Heart right ventricle (tissue), 16 donors: Measurements from ENCODE around the gene ZNF462. TPM values are rescaled to one million over a fixed set of nuclear protein-coding genes. Genes with fewer than 3 reads are reported as not detected.

Experiments used
- ATAC-seq, 8 donors: fragments of 200-7000 bp; cut with Tn5 transposase; one replicate each; pipeline ENCODE4 v1.9.1; 2020; ENCODE audit warnings: mild to moderate bottlenecking in 8 of 8, moderate library complexity in 8 of 8, moderate number of reproducible peaks in 1 of 8
- DNase-seq, 2 donors: peaks; one replicate each; pipeline ENCODE4 v3.0.0-alpha.2; 2020
- H3K27ac ChIP-seq, 10 donors: fragments of 200-600 bp; sonication (generic) in 2 of 10; one replicate each; pipeline versions ENCODE4 v1.5.0 to v1.8.0; 2020 to 2022; ENCODE audit warnings: mild to moderate bottlenecking in 3 of 10
- H3K27me3 ChIP-seq, 7 donors: fragments of 200-600 bp; one replicate each; pipeline ENCODE4 v1.8.0; 2021 to 2022; ENCODE audit warnings: mild to moderate bottlenecking in 2 of 7
- H3K36me3 ChIP-seq, 9 donors: fragments of 200-600 bp; sonication (generic) in 1 of 9; one replicate each; pipeline versions ENCODE4 v1.5.0 to v1.8.0; 2020 to 2022; ENCODE audit warnings: mild to moderate bottlenecking in 2 of 9
- H3K4me1 ChIP-seq, 9 donors: fragments of 200-600 bp; sonication (generic) in 1 of 9; one replicate each; pipeline versions ENCODE4 v1.5.0 to v1.8.0; 2020 to 2022; ENCODE audit warnings: mild to moderate bottlenecking in 4 of 9
- H3K4me3 ChIP-seq, 10 donors: fragments of 200-600 bp; sonication (generic) in 2 of 10; one replicate each; pipeline versions ENCODE4 v1.5.0 to v1.8.0; 2020 to 2022; ENCODE audit warnings: mild to moderate bottlenecking in 7 of 10, moderate library complexity in 2 of 10
- H3K9me3 ChIP-seq, 11 donors: fragments of 200-600 bp in 10 of 11; sonication (generic) in 2 of 11; one replicate each; pipeline versions ENCODE4 v1.5.0 to v1.8.0; 2013 to 2022; ENCODE audit warnings: mild to moderate bottlenecking in 2 of 11, control low read depth in 1 of 11, moderate library complexity in 1 of 11
- WGBS, 2 donors: extraction: QIAGEN DNeasy Blood & Tissue Kit; methylation state at CpG; one replicate each; pipeline ENCODE4 v1.1.7; 2013; ENCODE audit warnings: inconsistent platforms in 1 of 2; 5-methylcytosine and 5-hydroxymethylcytosine counted together
- intact Hi-C, 10 donors: fragments of 100-400 bp; cut with DNase I; formaldehyde crosslinking; loops; one replicate each; pipeline versions ENCODE4 v1.11.1 to v1.14.2; 2022
- polyA plus RNA-seq, 2 donors: library from polyadenylated mRNA; stranded (reverse); fragments of 200-250 nt; gene quantifications; one replicate each; pipeline ENCODE4 v1.2.3, GENCODE V29; 2013
- total RNA-seq, 10 donors: library from RNA; stranded (reverse); fragmentation: NEBNext Ultra II Directional in 3 of 10; extraction: Animal tissue kit (Norgen Biotek cat#: 25700) in 3 of 10; gene quantifications; one replicate each; pipeline versions ENCODE4 v1.2.1 to v1.2.4, GENCODE V29; 2021 to 2023
- TF ChIP-seq, protein P1 (sequence below), 9 donors: fragments of 200-600 bp; sonication (generic) in 2 of 9; IDR thresholded peaks; one replicate each; pipeline versions ENCODE4 v1.5.0 to v1.8.0; 2021 to 2022; ENCODE audit warnings: antibody characterized with exemption in 9 of 9, mild to moderate bottlenecking in 5 of 9, moderate library complexity in 1 of 9
- donor health status: Arrhythmogenic right ventricular cardiomyopathy.
- donor health status: ischemic (EF 13 %, LVEDD 7.1; RV severe dilation, severe dysfunction).
- donor health status: healthy with polysubstance abuse.
- donor health status: DM: no; HTN: yes; CAD: no.
- donor health status: DM: no; HTN: no; CAD: no.
- donor health status: ischemic (EF 25% LVEDD 6.9; RV normal size, moderate dysfunction).
- donor health status: ischemic (EF 25% LVEDD 5.7; RV mildly dilated, moderate dysfunction).
- donor health status: healthy.
- donor health status: DM: yes; HTN: yes; CAD: no.
- donor health status: Ischemic cardiomyopathy.
- donor health status: ischemic (EF 35%, LVEDD 5.7; RV mildly dilated, moderate dysfunction).
- donor health status: nonischemic (EF 11% LVEDD 7.7; RV severe dilation, severe dysfunction).
- donor health status: DM: yes; HTN: yes; CAD: no.
- donor health status: PGD.
- donor health status: ischemic (EF 29% LVEDD 5.4; RV normal size, mild dysfunction).
- donor health status: nonischemic (EF 23%, LVEDD 6.1; RV moderate dilation, normal function).

ZNF462 gene
- total and polyA plus RNA-seq, 12 donors, result 1.9 to 47.7 (median 33.1) TPM

DNA sequence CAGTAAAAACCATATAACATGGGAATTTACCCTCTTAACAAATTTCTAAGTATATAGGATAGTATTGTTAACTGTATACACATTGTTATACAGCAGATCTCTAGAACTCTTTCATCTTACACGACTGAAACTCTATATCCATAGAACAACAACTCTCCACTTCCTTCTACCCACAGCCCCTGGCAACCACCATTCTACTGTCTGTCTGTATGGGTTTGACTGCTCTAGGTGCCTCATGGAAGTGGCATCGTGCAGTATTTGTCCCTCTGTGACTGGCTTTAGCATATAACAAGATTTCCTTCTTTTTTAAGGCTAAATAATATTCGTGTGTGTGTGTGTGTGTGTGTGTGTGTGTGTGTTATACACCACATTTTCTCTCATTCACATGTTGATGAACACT, 100.7 kb downstream of the ZNF462 start:
- intact Hi-C loops, result loop anchor here in 6 of 10 donors (2.0 to 10.0 kb wide), 5 partner anchors 41 to 101 kb away; partner anchors contain the start of gene ZNF462 (in 5 of the 6)
- H3K9me3 ChIP-seq, result no peaks in the 10 kb centered on the region
- TF ChIP-seq, protein P1, sequence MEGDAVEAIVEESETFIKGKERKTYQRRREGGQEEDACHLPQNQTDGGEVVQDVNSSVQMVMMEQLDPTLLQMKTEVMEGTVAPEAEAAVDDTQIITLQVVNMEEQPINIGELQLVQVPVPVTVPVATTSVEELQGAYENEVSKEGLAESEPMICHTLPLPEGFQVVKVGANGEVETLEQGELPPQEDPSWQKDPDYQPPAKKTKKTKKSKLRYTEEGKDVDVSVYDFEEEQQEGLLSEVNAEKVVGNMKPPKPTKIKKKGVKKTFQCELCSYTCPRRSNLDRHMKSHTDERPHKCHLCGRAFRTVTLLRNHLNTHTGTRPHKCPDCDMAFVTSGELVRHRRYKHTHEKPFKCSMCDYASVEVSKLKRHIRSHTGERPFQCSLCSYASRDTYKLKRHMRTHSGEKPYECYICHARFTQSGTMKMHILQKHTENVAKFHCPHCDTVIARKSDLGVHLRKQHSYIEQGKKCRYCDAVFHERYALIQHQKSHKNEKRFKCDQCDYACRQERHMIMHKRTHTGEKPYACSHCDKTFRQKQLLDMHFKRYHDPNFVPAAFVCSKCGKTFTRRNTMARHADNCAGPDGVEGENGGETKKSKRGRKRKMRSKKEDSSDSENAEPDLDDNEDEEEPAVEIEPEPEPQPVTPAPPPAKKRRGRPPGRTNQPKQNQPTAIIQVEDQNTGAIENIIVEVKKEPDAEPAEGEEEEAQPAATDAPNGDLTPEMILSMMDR (IDR thresholded peaks at IDR 0.05), result no peak
- peaks cover 0 to 75% (median 35%) of the 10 kb centered on the region in 9 donors for H3K4me1 ChIP-seq
- 73 to 77% methylated on average over 3 of the region's 3 CpGs for WGBS, 2 donors
- peaks cover 0 to 16% (median 0%) of the 10 kb centered on the region in 9 donors for H3K36me3 ChIP-seq
- H3K27ac ChIP-seq, result peak overlapping the region in 8 of 10 donors; percentile 30 to 81 (median 66)
- DNase-seq (no peak), ATAC-seq (no peak)
- H3K27me3 ChIP-seq, result no peaks in the 10 kb centered on the region
- no peak overlapping the region for H3K4me3 ChIP-seq

DNA sequence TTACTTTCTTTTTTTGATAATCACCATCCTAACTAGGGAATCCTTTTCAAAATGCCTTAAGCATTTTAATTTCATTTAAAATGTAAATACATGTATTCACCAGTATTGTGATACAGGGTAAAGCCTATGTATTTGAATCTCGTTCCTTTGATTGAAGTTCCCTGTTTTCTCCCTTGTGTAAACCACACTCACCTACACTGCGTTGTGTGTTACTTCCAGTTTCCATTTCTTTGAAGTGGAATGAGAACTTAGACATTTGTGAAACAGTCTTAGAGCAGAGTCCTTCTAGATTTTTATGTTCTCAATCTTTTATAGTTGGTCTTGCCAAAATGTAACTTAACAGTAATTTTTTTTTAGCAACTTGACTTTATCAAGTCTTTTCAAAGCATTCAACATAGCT, 101.4 kb downstream of the ZNF462 start:
- WGBS, 2 donors, result 73 to 75% methylated on average over 2 of the region's 2 CpGs
- no peaks in the 10 kb centered on the region for H3K27me3 ChIP-seq
- no peak overlapping the region for H3K4me3 ChIP-seq
- DNase-seq, result no peak
- H3K4me1 ChIP-seq, result peaks cover 0 to 70% (median 40%) of the 10 kb centered on the region in 9 donors
- no peaks in the 10 kb centered on the region for H3K9me3 ChIP-seq
- peaks cover 0 to 11% (median 0%) of the 10 kb centered on the region in 9 donors for H3K36me3 ChIP-seq
- peak overlapping the region in 4 of 10 donors; percentile 63 to 81 (median 80) for H3K27ac ChIP-seq
- TF ChIP-seq, protein P1 (IDR thresholded peaks at IDR 0.05), result no peak
- intact Hi-C loops, result loop anchor here in 6 of 10 donors (5.0 to 10.0 kb wide), 4 partner anchors 42 to 102 kb away; partner anchors contain the start of gene ZNF462 (in 5 of the 6)
- no peak for ATAC-seq

DNA sequence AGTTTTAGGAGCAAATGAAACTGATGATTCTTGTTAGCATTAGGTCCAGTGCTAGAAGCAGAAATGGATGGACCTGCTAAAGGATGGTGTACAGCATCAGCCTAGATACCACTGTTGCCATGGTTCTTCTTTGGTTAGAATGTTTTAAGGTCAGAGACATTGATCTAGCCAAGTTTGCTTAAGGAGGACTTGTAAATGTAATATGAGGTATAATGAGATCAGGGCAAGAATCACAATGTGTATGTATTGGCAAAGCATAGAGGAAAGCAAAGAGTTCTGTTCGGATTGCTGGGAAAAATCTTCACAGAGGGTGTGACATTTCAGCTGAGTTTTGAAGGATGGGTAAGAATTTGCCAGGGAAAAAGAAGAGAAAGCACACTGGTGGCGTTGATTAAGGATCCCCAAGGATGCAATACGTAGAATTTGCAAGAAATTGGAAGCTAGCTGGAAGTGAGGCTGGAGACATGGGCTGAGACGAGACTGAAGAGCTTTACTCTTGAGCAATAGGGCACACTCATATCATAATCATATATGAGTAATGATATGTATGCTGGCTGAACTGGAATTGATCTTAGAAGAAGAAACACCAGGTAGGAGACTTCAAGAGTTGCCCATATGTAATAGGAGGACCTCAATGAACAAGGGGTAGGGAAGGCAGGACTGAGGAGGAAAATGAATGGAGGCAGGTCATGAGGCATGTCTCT, 102.0 kb downstream of the ZNF462 start:
- no peak overlapping the region for H3K4me3 ChIP-seq
- H3K9me3 ChIP-seq, result no peaks in the 10 kb centered on the region
- 92 to 93% methylated on average over 4 of the region's 4 CpGs for WGBS, 2 donors
- ATAC-seq (no peak), DNase-seq (no peak)
- H3K27me3 ChIP-seq, result no peaks in the 10 kb centered on the region
- peaks cover 0 to 70% (median 40%) of the 10 kb centered on the region in 9 donors for H3K4me1 ChIP-seq
- intact Hi-C loops, result loop anchor here in 6 of 10 donors (5.0 to 10.0 kb wide), 4 partner anchors 43 to 103 kb away; partner anchors contain the start of gene ZNF462 (in 5 of the 6)
- TF ChIP-seq, protein P1 (IDR thresholded peaks at IDR 0.05), result no peak
- H3K36me3 ChIP-seq, result peaks cover 0 to 4% (median 0%) of the 10 kb centered on the region in 9 donors
- H3K27ac ChIP-seq, result peak overlapping the region in 3 of 10 donors; percentile 79 to 81 (median 81)

DNA sequence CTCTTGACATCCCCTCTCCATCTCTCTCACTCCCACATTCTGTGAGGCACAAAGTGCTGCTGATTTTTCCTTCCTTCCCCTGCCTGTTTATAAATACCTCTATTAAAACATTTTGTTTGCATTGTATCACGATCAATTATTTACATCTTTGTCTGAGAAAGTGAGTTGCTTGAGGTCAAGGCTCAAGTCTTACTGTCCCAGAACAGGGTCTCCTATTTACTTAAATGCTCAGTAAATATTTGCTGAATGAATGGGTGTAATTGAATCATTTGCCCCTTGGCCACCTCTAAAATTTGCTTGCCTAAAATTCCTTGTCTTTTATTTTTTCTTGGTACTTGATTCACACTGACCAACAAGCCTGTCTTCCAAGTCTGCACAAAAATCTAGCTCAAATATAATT, 103.5 kb downstream of the ZNF462 start:
- H3K4me1 ChIP-seq, result peaks cover 0 to 69% (median 33%) of the 10 kb centered on the region in 9 donors
- TF ChIP-seq, protein P1 (IDR thresholded peaks at IDR 0.05), result no peak
- H3K36me3 ChIP-seq, result peaks cover 0 to 1% (median 0%) of the 10 kb centered on the region in 9 donors
- DNase-seq (no peak), ATAC-seq (no peak)
- H3K9me3 ChIP-seq, result no peaks in the 10 kb centered on the region
- H3K27me3 ChIP-seq, result no peaks in the 10 kb centered on the region
- H3K27ac ChIP-seq, result no peak overlapping the region
- H3K4me3 ChIP-seq, result no peak overlapping the region
- WGBS, 2 donors, result 75 to 88% methylated on average over 1 of the region's 1 CpG
- intact Hi-C loops, result loop anchor here in 2 of 10 donors (10.0 kb wide), 1 partner anchor 102 kb away; the partner anchor contains the start of gene ZNF462 (in 2 of the 2)
